22Rv1 (cell line): ENCODE data around the gene RPS6KA1.
A peak's percentile ranks its signal among the peaks of the same experiment; 100 is the strongest.
"Not testable (repeated sequence)": the region's sequence is repeated elsewhere in the genome, so short reads cannot be mapped to it uniquely, and the experiment has no call there.

Experiments used
- H3K27ac ChIP-seq: fragments of 450-650 bp; 2 replicates; pipeline ENCODE4 v1.5.1; 2017
- ZFX ChIP-seq: fragments of 450-650 bp; IDR thresholded peaks from 2 replicates; pipeline ENCODE4 v1.6.1; 2017; ENCODE audit warnings: antibody characterized with exemption, borderline replicate concordance
- TF ChIP-seq, protein P1 (sequence below): fragments of 450-650 bp; IDR thresholded peaks from 2 replicates; pipeline ENCODE4 v1.5.1; 2017; ENCODE audit warnings: mild to moderate bottlenecking

The RPS6KA1 gene

GRCh38 chr1:26498894-26499293, 30.7 kb upstream of the RPS6KA1 start:
- H3K27ac ChIP-seq: no peak overlapping the region
- TF ChIP-seq ZFX: no peak
- TF ChIP-seq, protein P1, sequence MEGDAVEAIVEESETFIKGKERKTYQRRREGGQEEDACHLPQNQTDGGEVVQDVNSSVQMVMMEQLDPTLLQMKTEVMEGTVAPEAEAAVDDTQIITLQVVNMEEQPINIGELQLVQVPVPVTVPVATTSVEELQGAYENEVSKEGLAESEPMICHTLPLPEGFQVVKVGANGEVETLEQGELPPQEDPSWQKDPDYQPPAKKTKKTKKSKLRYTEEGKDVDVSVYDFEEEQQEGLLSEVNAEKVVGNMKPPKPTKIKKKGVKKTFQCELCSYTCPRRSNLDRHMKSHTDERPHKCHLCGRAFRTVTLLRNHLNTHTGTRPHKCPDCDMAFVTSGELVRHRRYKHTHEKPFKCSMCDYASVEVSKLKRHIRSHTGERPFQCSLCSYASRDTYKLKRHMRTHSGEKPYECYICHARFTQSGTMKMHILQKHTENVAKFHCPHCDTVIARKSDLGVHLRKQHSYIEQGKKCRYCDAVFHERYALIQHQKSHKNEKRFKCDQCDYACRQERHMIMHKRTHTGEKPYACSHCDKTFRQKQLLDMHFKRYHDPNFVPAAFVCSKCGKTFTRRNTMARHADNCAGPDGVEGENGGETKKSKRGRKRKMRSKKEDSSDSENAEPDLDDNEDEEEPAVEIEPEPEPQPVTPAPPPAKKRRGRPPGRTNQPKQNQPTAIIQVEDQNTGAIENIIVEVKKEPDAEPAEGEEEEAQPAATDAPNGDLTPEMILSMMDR: no peak

- TF ChIP-seq, protein P1: peak; percentile 76
- TF ChIP-seq ZFX: no peak
- peak overlapping the region; percentile 96 for H3K27ac ChIP-seq
These were observed 28.9 kb upstream of the RPS6KA1 start for GRCh38 chr1:26500488-26501175.

- H3K27ac ChIP-seq: not testable (repeated sequence)
These were observed 18.9 kb upstream of the RPS6KA1 start for GRCh38 chr1:26510711-26511110.

DNA sequence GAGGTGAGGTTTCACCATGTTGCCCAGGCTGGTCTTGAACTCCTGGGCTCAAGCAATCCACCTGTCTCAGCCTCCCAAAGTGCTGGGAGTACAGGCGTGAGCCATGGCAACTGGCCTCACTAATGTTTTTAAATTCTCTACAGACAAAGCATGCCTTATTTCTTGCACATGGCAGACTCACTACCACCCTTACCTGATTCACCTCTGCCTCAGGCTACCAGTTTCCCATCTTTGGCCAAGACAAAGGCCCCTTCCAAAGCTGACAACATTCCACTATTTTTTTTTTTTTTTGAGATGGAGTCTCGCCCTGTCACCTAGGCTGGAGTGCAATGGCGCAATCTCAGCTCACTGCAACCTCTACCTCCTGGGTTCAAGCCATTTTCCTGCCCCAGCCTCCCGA, 13.7 kb upstream of the RPS6KA1 start:
- H3K27ac ChIP-seq: not testable (repeated sequence)

DNA sequence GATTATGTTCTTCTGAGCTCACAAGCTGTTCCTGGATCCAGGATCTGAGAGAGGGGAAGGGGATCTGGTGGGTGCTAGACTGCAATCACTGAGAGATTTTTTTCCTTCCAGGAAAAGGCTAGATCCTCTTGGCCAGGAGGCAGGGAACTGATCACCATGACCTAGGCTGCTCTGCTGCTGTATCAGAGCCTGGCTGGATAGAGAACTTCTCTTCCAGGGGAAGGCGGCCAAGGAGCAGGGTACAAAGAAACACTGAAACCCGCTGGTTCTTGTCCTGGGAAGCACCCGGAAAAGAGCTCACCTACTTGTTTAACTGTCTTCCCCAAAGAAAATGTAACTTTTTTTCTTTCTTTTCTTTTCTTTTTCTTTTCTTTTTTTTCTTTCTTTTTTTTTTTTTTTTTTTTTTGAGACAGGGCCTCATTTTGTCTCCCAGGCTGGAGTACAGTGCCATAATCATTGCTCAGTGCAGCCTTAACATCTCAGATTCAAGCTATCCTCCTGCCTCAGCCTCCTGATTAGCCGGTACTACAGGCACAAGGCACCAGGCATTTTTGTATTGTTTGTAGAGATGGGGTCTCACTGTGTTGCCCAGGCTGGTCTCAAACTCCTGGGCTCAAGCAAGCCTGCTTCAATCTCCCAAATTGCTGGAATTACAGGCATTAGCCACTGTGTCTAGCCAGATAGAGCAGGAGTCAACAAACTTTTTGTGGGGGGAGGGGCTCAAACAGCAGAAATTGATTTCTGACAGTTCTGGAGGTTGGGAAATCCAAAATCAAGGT, 12.4 kb upstream of the RPS6KA1 start:
- no peak overlapping the region for H3K27ac ChIP-seq
- TF ChIP-seq ZFX: no peak
- TF ChIP-seq, protein P1: no peak

DNA sequence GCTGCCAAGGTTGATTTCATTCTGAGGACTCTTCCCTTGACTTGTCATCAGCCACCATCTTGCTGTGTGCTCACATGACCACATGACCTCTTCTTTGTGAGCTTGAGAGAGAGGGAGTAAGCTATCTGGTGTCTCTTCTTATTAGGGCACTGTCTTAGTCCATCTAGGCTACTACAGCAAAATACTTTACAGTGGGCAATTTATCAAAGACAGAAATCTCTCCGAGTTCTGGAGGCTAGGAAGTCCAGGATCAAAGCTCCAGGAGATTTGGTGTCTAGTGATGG, 11.9 kb upstream of the RPS6KA1 start:
- TF ChIP-seq, protein P1: no peak
- no peak for TF ChIP-seq ZFX
- H3K27ac ChIP-seq: no peak overlapping the region

DNA sequence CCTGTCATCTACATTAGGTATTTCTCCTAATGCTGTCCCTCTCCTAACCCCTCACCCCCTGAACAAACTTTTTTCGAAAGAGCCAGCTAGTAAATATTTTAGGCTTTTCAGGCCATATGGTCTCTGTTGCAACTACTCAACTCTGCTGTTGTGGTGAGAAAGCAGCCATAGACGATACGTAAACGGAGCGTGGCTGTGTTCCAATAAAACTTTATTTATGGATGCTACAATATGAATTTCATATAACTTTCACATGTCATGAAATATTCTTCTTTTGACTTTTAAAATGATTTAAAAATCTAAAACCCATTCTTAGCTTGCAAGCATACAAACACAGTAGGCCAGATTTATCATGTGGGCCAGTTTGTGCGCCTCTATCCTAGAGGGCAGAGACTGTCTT, 11.2 kb upstream of the RPS6KA1 start:
- TF ChIP-seq, protein P1: no peak
- no peak for TF ChIP-seq ZFX
- no peak overlapping the region for H3K27ac ChIP-seq

DNA sequence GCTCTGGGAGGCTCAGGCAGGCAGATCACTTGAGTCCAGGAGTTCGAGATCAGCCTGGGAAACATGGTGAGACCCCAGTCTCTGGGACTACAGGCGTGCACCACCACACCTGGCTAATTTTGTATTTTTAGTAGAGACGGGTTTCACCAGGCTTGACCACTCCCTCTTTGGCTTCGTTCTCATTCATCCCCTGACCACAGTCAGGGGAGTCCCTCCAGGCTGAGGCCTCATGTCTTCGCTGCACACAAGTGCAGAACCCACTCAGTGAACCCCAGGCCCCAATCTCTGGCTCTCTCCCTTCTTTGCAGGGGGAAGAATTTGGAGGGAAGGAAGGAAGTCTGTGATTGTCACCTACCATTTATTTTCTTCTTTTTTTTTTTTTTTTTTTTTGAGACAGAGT, 9.2 kb upstream of the RPS6KA1 start:
- TF ChIP-seq ZFX: no peak
- TF ChIP-seq, protein P1: no peak
- no peak overlapping the region for H3K27ac ChIP-seq
